ENCODE data around the gene MAP2K7. TPM values are rescaled to one million over a fixed set of nuclear protein-coding genes. Genes with fewer than 3 reads are reported as not detected.
A peak's percentile ranks its signal among the peaks of the same experiment; 100 is the strongest.

MAP2K7 gene
- total RNA-seq, 1 experiment from 2014 or later, result 59.1 TPM

GRCh38 chr19:7902796-7903243 lies 857 bp upstream of the MAP2K7 start:
- RAD21 ChIA-PET (ENCODE audit: low non-redundant PET in 1 of 2, low total read pairs in 2 of 2, uncharacterized antibody in 2 of 2, unreplicated experiment in 2 of 2), result interaction anchor here in 1 of 2 experiments (1.0 kb wide), 1 partner anchor 34 kb away, joined by 4 read pairs; no protein-coding TSS in a partner anchor
- Histone ChIP-seq H3K9me3 (ENCODE audit: control insufficient read depth in 1 of 2, insufficient read depth in 1 of 2, low read depth in 1 of 2, low read length in 2 of 2) (no peaks in the 10 kb centered on the region), H3K4me1 (ENCODE audit: control insufficient read depth in 1 of 2, insufficient read depth in 2 of 2, low read length in 2 of 2) (peaks cover 3 to 30% of the 10 kb centered on the region in 2 experiments; a peak in 2 of 4 replicates), H3K9ac (ENCODE audit: low read length) (peak overlapping the region; percentile 97), H3K9me2 (ENCODE audit: insufficient read depth) (no peaks in the 10 kb centered on the region), H2AFZ (ENCODE audit: low read depth, low read length, poor library complexity, severe bottlenecking) (no peak overlapping the region), H3K27ac (ENCODE audit: low read depth, low read length) (peak overlapping the region; percentile 92), H3K79me2 (ENCODE audit: insufficient read depth, low read length) (peaks cover 48% of the 10 kb centered on the region), H4K20me1 (ENCODE audit: insufficient read depth) (no peaks in the 10 kb centered on the region), H3K4me3 (replicated peaks in 1 of 2; ENCODE audit: low read depth in 1 of 2, low read length in 2 of 2) (peak overlapping the region; percentile 75 to 79), H3K36me3 (ENCODE audit: control insufficient read depth in 1 of 2, insufficient read depth in 2 of 2, low read length in 2 of 2) (peaks cover 0 to 9% of the 10 kb centered on the region in 2 experiments; a peak in 2 of 4 replicates), H3K27me3 (ENCODE audit: insufficient read depth, low read length) (no peaks in the 10 kb centered on the region), H3K4me2 (ENCODE audit: low read length) (peak overlapping the region; percentile 96)
- no peak for DNase-seq (ENCODE audit: low read depth, low spot score)
- peak; percentile 13; the same call in 1 of the 2 replicates for ATAC-seq
- intact Hi-C loops (cut with micrococcal nuclease), result loop anchor here (2.0 kb wide), 1 partner anchor 14 kb away; the partner anchor contains the start of gene LRRC8E
- TSS peak; percentile 87 for BruUV-seq (replicated peaks)
- no peak for TF ChIP-seq ZFX (IDR thresholded peaks at IDR 0.05)
- TF ChIP-seq EZH2 (IDR thresholded peaks at IDR 0.05), result no peak
- no peak for TF ChIP-seq SIN3A (IDR thresholded peaks at IDR 0.05; ENCODE audit: low read depth)
- no peak for TF ChIP-seq ATF3 (IDR thresholded peaks at IDR 0.05)
- no peak for TF ChIP-seq REST (IDR thresholded peaks at IDR 0.05; ENCODE audit: low read depth)
- TF ChIP-seq FOSL1 (IDR thresholded peaks at IDR 0.05; ENCODE audit: low read depth), result no peak
- TF ChIP-seq CBX3 (IDR thresholded peaks at IDR 0.05; ENCODE audit: low read depth), result no peak
- no peak for TF ChIP-seq CTCF (IDR thresholded peaks at IDR 0.05 in 2 of 3, conservative IDR thresholded peaks at IDR 0.05 in 1 of 3; ENCODE audit: borderline replicate concordance in 1 of 3, insufficient read depth in 1 of 3, low read depth in 2 of 3, low read length in 2 of 3)
- TF ChIP-seq ZNF274 (IDR thresholded peaks at IDR 0.05; ENCODE audit: low read depth, low read length), result no peak
- TF ChIP-seq SRF (IDR thresholded peaks at IDR 0.05; ENCODE audit: low read depth), result no peak
- TF ChIP-seq EZH2phosphoT487 (IDR thresholded peaks at IDR 0.05; ENCODE audit: borderline replicate concordance), result no peak
- no peak for TF ChIP-seq EGR1 (IDR thresholded peaks at IDR 0.05; ENCODE audit: low read depth)
- TF ChIP-seq POLR2AphosphoS5 (IDR thresholded peaks at IDR 0.05; ENCODE audit: low read depth, low read length), result no peak; the same call in 1 of the 2 replicates
- TF ChIP-seq RAD21 (IDR thresholded peaks at IDR 0.05; ENCODE audit: low read depth), result no peak
- no peak for TF ChIP-seq ELF1 (IDR thresholded peaks at IDR 0.05; ENCODE audit: borderline replicate concordance, low read depth)
- TF ChIP-seq POLR2A (IDR thresholded peaks at IDR 0.05; ENCODE audit: borderline replicate concordance, extremely low read depth, insufficient read depth, insufficient read length), result no peak
- no peak for TF ChIP-seq ZBTB33 (IDR thresholded peaks at IDR 0.05; ENCODE audit: extremely low read depth, insufficient replicate concordance, low read length)
- TF ChIP-seq YY1 (IDR thresholded peaks at IDR 0.05; ENCODE audit: extremely low read depth, insufficient replicate concordance, low read depth, low read length), result no peak
- CTCF ChIA-PET, result interaction anchor here (0.9 to 1.2 kb wide), 11 partner anchors 10 to 611 kb away, joined by 3 to 18 read pairs (median 4); partner anchors contain the start of genes SNAPC2 and ZNF414
- POLR2A ChIA-PET, result interaction anchor here (1.2 to 2.1 kb wide), 5 partner anchors 14 to 34 kb away, joined by 5 to 11 read pairs (median 8); partner anchors contain the start of genes LRRC8E and SNAPC2

Data from HCT116 (cell line).